Gastrocnemius medialis (tissue), 4 donors: ENCODE measurements around the gene E2F3. TPM values are rescaled to one million over a fixed set of nuclear protein-coding genes. Genes with fewer than 3 reads are reported as not detected.

Source experiments
- ATAC-seq, 2 donors: fragments of 150-250 bp; one replicate each; pipeline ENCODE4 v1.9.1; 2016
- DNase-seq, 2 donors: peaks; one replicate each; pipeline ENCODE4 v3.0.0-alpha.2; 2019
- H3K27ac ChIP-seq, 4 donors: fragments of 200-600 bp; sonication (generic); 1 replicate in 1 of 4; 2 replicates in 3 of 4; pipeline ENCODE4 v1.5.1; 2016 to 2018; ENCODE audit warnings: mild to moderate bottlenecking in 2 of 4, moderate library complexity in 1 of 4
- H3K27me3 ChIP-seq, 3 donors: fragments of 200-600 bp; sonication (generic) in 2 of 3; 1 replicate in 1 of 3; 2 replicates in 2 of 3; pipeline versions ENCODE4 v1.5.1 to v1.6.0; 2016 to 2019; ENCODE audit warnings: mild to moderate bottlenecking in 1 of 3, moderate library complexity in 1 of 3
- H3K36me3 ChIP-seq, 2 donors: fragments of 200-600 bp; sonication (generic) in 1 of 2; one replicate each; pipeline ENCODE4 v1.5.1; 2017 to 2018
- H3K4me1 ChIP-seq, 2 donors: fragments of 200-600 bp; sonication (generic) in 1 of 2; one replicate each; pipeline ENCODE4 v1.5.1; 2016 to 2017; ENCODE audit warnings: mild to moderate bottlenecking in 2 of 2
- H3K4me3 ChIP-seq, 4 donors: fragments of 200-600 bp; sonication (generic) in 3 of 4; 1 replicate in 1 of 4; 2 replicates in 3 of 4; pipeline ENCODE4 v1.5.1; 2016 to 2019; ENCODE audit warnings: mild to moderate bottlenecking in 2 of 4
- H3K9me3 ChIP-seq, 3 donors: fragments of 200-600 bp; sonication (generic) in 2 of 3; 1 replicate in 1 of 3; 2 replicates in 2 of 3; pipeline ENCODE4 v1.5.1; 2016 to 2019
- POLR2A ChIP-seq, 2 donors: fragments of 450-650 bp; IDR thresholded peaks; one replicate each; pipeline ENCODE4 v1.6.1; 2017; ENCODE audit warnings: antibody characterized with exemption in 2 of 2, mild to moderate bottlenecking in 2 of 2, moderate library complexity in 2 of 2
- in situ Hi-C, 4 donors: fragments of 200-750 bp; cut with MboI; loops; one replicate each; pipeline versions ENCODE4 v1.15.0 to v1.8.0; 2017; ENCODE audit warnings: low sequenced_read_pairs in 4 of 4
- intact Hi-C: fragments of 100-400 bp; cut with DNase I; formaldehyde crosslinking; loops from one replicate; pipeline ENCODE4 v1.15.1; 2023; ENCODE audit warnings: low total_unique reads
- total RNA-seq, 4 donors: library from RNA; depleted of rRNA; stranded (reverse); fragments of >200 nt; gene quantifications; one replicate each; pipeline versions ENCODE4 v1.1.0 to v1.2.3, GENCODE V29; 2016
- TF ChIP-seq, protein P1 (sequence below), 5 experiments: fragments of 450-650 bp in 3 of 5; fragments of 200-600 bp in 2 of 5; sonication (generic) in 2 of 5; IDR thresholded peaks in 4 of 5; conservative IDR thresholded peaks in 1 of 5; 1 replicate in 4 of 5; 2 replicates in 1 of 5; pipeline ENCODE4 v1.5.1; 2016 to 2019; ENCODE audit warnings: antibody characterized with exemption in 5 of 5, mild to moderate bottlenecking in 3 of 5, moderate library complexity in 3 of 5

Gene E2F3
- total RNA-seq, 4 donors from 2014 or later, result 5.4 to 13.6 (median 10.7) TPM

DNA sequence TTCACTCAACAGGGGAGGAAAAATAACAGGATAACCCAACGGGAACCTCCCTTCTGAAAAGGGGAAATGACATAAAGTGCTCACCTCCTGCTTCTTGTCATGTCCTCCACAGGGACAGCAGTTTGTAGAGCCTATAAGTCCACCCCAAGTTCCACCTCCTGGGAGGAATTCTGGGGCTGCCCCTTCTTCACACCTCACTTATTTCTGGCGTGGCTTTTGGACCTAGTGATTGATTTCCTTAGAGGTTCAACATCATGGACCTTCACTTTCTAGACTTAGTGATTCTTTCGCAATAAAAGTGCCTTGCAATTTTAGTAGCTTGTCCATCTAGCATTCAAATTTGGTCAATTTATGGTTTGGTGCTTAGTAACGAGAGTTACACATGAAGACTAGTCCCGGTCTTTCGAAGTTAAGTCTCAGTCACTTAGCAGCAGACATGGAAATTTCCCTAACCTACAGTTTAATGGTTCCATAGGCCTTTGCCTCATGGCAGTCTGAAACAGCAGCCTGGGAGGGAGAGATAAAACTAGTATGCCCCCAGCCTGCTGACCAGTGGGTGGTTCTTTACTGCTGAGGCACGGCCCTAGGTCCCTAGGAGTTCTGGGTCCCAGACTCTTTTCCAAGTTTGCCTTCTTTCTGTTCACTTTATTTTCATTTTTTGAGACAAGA, 73.3 kb downstream of the E2F3 start:
- Histone ChIP-seq H3K4me1 (no peaks in the 10 kb centered on the region), H3K27ac (no peak overlapping the region), H3K4me3 (no peak overlapping the region), H3K36me3 (no peaks in the 10 kb centered on the region), H3K27me3 (no peaks in the 10 kb centered on the region), H3K9me3 (no peaks in the 10 kb centered on the region)
- in situ Hi-C loops (no loop called here), intact Hi-C loops (no loop called here)
- TF ChIP-seq, protein P1, sequence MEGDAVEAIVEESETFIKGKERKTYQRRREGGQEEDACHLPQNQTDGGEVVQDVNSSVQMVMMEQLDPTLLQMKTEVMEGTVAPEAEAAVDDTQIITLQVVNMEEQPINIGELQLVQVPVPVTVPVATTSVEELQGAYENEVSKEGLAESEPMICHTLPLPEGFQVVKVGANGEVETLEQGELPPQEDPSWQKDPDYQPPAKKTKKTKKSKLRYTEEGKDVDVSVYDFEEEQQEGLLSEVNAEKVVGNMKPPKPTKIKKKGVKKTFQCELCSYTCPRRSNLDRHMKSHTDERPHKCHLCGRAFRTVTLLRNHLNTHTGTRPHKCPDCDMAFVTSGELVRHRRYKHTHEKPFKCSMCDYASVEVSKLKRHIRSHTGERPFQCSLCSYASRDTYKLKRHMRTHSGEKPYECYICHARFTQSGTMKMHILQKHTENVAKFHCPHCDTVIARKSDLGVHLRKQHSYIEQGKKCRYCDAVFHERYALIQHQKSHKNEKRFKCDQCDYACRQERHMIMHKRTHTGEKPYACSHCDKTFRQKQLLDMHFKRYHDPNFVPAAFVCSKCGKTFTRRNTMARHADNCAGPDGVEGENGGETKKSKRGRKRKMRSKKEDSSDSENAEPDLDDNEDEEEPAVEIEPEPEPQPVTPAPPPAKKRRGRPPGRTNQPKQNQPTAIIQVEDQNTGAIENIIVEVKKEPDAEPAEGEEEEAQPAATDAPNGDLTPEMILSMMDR (IDR thresholded peaks at IDR 0.05 in 4 of 5, conservative IDR thresholded peaks at IDR 0.05 in 1 of 5), result no peak
- no peak for TF ChIP-seq POLR2A (IDR thresholded peaks at IDR 0.05)
- ATAC-seq, result no peak
- no peak for DNase-seq

DNA sequence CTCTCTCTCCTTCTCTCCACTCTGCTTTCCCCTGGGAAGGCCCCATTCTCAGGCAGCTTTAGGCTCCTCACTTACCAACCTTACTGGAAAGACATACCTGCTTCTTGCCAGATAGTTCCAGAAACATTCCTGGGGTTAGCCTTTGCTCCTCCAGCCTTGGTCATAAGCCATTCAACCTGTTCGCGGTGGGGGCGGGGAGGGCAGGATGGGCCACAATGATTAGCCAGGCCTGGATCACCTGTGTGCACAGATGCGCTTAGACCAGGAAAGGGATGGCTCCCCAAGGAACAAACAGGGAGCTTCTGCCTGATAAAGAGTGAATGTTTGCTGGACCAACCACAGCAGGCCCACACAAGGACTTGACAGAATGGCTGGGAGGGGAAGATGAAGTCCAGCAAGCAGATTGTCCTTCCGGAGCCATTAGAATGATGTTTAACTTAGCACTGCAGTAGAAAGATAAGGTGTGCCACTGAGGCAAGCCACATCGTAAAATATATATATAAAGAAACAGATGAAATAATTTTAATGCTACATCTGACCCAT, 74.9 kb downstream of the E2F3 start:
- Histone ChIP-seq H3K27ac (no peak overlapping the region), H3K9me3 (no peaks in the 10 kb centered on the region), H3K36me3 (peaks cover 0 to 8% of the 10 kb centered on the region in 2 donors), H3K4me3 (no peak overlapping the region), H3K4me1 (no peaks in the 10 kb centered on the region), H3K27me3 (no peaks in the 10 kb centered on the region)
- intact Hi-C loops (no loop called here), in situ Hi-C loops (no loop called here)
- ATAC-seq (no peak), DNase-seq (no peak)
- TF ChIP-seq POLR2A (IDR thresholded peaks at IDR 0.05), result no peak
- TF ChIP-seq, protein P1 (IDR thresholded peaks at IDR 0.05 in 4 of 5, conservative IDR thresholded peaks at IDR 0.05 in 1 of 5), result no peak

DNA sequence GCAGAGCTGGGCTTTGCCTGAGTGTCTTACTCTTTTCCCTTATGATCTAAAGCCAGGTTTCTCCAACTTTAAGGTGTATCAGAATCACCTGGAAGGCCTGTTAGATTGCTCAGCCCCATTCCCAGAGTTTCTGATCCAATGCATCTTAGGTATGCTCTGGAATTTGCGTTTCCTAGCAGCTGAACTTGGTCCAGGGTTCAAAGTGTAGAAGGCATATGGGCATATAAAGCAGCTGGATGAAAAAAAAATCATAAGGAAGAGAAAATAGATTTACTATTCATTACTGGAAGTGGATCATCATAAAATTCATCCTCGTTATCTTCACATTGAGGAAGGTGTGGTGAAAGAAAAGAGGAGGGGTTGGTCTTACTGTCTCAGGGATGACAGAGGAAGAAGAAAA, 75.8 kb downstream of the E2F3 start:
- Histone ChIP-seq H3K4me1 (no peaks in the 10 kb centered on the region), H3K27ac (no peak overlapping the region), H3K4me3 (no peak overlapping the region), H3K9me3 (no peaks in the 10 kb centered on the region), H3K36me3 (peaks cover 0 to 8% of the 10 kb centered on the region in 2 donors), H3K27me3 (no peaks in the 10 kb centered on the region)
- TF ChIP-seq, protein P1 (IDR thresholded peaks at IDR 0.05 in 4 of 5, conservative IDR thresholded peaks at IDR 0.05 in 1 of 5), result no peak
- TF ChIP-seq POLR2A (IDR thresholded peaks at IDR 0.05), result no peak
- ATAC-seq (no peak), DNase-seq (no peak)
- in situ Hi-C loops (no loop called here), intact Hi-C loops (no loop called here)

DNA sequence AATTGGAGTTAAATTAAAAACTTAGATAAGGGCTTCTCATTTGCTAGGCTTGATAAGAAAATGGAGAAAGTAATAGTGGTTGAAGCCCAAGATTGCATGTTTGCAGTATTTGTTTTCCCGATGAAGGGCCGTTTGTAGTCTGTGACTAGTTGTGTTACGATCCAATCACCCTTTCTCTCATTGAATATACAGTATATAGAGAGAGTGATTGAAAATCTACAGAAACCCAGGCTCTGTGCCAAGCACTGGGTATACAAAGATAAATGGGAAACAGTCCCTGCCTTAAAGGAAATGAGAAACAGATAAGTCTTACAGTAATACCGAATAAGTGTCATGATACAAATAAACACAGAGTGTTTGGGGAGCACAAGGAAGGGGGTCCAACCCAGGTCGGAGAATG, 77.4 kb downstream of the E2F3 start:
- no peaks in the 10 kb centered on the region for H3K27me3 ChIP-seq
- in situ Hi-C loops (no loop called here), intact Hi-C loops (no loop called here)
- no peak overlapping the region for H3K4me3 ChIP-seq
- H3K4me1 ChIP-seq, result peaks cover 0 to 5% of the 10 kb centered on the region in 2 donors
- no peak for DNase-seq
- TF ChIP-seq, protein P1 (IDR thresholded peaks at IDR 0.05 in 4 of 5, conservative IDR thresholded peaks at IDR 0.05 in 1 of 5), result no peak
- no peak for TF ChIP-seq POLR2A (IDR thresholded peaks at IDR 0.05)
- no peak overlapping the region for H3K27ac ChIP-seq
- H3K9me3 ChIP-seq, result no peaks in the 10 kb centered on the region
- no peak for ATAC-seq
- H3K36me3 ChIP-seq, result peaks cover 0 to 19% of the 10 kb centered on the region in 2 donors
